ENCODE data around the gene ZNF22. TPM values are rescaled to one million over a fixed set of nuclear protein-coding genes. Genes with fewer than 3 reads are reported as not detected.

Gene ZNF22
- total RNA-seq, 1 experiment from 2014 or later: 29.9 TPM

GRCh38 chr10:44960482-44961229 is 40.1 kb upstream of the ZNF22 start:
- Histone ChIP-seq H3K27me3 (ENCODE audit: insufficient read depth, low read depth) (no peaks in the 10 kb centered on the region), H2AFZ (no peak overlapping the region), H3K4me2 (no peak overlapping the region; the same call in 1 of the 2 replicates), H4K20me1 (ENCODE audit: insufficient read depth) (no peaks in the 10 kb centered on the region), H3K9me2 (ENCODE audit: insufficient read depth) (no peaks in the 10 kb centered on the region), H3K36me3 (ENCODE audit: low read depth) (no peaks in the 10 kb centered on the region), H3K27ac (no peak overlapping the region), H3K79me2 (ENCODE audit: low read depth) (no peaks in the 10 kb centered on the region), H3F3A (ENCODE audit: insufficient read depth, low read depth) (peaks cover 22% of the 10 kb centered on the region; the same call in 1 of the 2 replicates), H3K9me3 (ENCODE audit: insufficient read depth, low read depth) (no peaks in the 10 kb centered on the region), H3K4me1 (replicated peaks; ENCODE audit: insufficient read depth) (peaks cover 22% of the 10 kb centered on the region), H3K4me3 (no peak overlapping the region)
- DNase-seq: no peak
- intact Hi-C loops (cut with micrococcal nuclease; ENCODE audit: unreplicated experiment): loop anchor here (5.0 kb wide), 1 partner anchor 42 kb away; the partner anchor contains the start of gene ZNF22
- POLR2A ChIA-PET (ENCODE audit: unreplicated experiment): no interaction called here
- no TSS peak for BruUV-seq (replicated peaks)
- CTCF ChIA-PET: no interaction called here
- TF ChIP-seq EZH2 (IDR thresholded peaks at IDR 0.05; ENCODE audit: low read depth): no peak
- TF ChIP-seq CTCF (conservative IDR thresholded peaks at IDR 0.05): no peak

- POLR2A ChIA-PET (ENCODE audit: unreplicated experiment): no interaction called here
- Histone ChIP-seq H2AFZ (no peak overlapping the region), H3K27me3 (ENCODE audit: insufficient read depth, low read depth) (no peaks in the 10 kb centered on the region), H3K4me2 (no peak overlapping the region), H3K4me1 (replicated peaks; ENCODE audit: insufficient read depth) (peaks cover 22% of the 10 kb centered on the region), H3K27ac (no peak overlapping the region), H3F3A (ENCODE audit: insufficient read depth, low read depth) (peaks cover 22% of the 10 kb centered on the region; the same call in 1 of the 2 replicates), H3K4me3 (no peak overlapping the region), H3K79me2 (ENCODE audit: low read depth) (no peaks in the 10 kb centered on the region), H3K36me3 (ENCODE audit: low read depth) (no peaks in the 10 kb centered on the region), H4K20me1 (ENCODE audit: insufficient read depth) (no peaks in the 10 kb centered on the region), H3K9me3 (ENCODE audit: insufficient read depth, low read depth) (no peaks in the 10 kb centered on the region), H3K9me2 (ENCODE audit: insufficient read depth) (no peaks in the 10 kb centered on the region)
- TF ChIP-seq EZH2 (IDR thresholded peaks at IDR 0.05; ENCODE audit: low read depth) (no peak), CTCF (conservative IDR thresholded peaks at IDR 0.05) (no peak)
- BruUV-seq (replicated peaks): no TSS peak
- DNase-seq: no peak
- CTCF ChIA-PET: no interaction called here
- intact Hi-C loops (cut with micrococcal nuclease; ENCODE audit: unreplicated experiment): loop anchor here (5.0 kb wide), 1 partner anchor 41 kb away; the partner anchor contains the start of gene ZNF22
Observed at GRCh38 chr10:44961230-44961571, 39.5 kb upstream of the ZNF22 start.

- intact Hi-C loops (cut with micrococcal nuclease; ENCODE audit: unreplicated experiment): loop anchor here (5.0 kb wide), 1 partner anchor 40 kb away; the partner anchor contains the start of gene ZNF22
- H3K27me3 ChIP-seq (ENCODE audit: insufficient read depth, low read depth): no peaks in the 10 kb centered on the region
- H3K9me2 ChIP-seq (ENCODE audit: insufficient read depth): no peaks in the 10 kb centered on the region
- no peak overlapping the region for H3K27ac ChIP-seq
- BruUV-seq (replicated peaks): no TSS peak
- no peak for DNase-seq
- no peaks in the 10 kb centered on the region for H3K9me3 ChIP-seq (ENCODE audit: insufficient read depth, low read depth)
- H3K4me3 ChIP-seq: no peak overlapping the region
- no peaks in the 10 kb centered on the region for H3K79me2 ChIP-seq (ENCODE audit: low read depth)
- CTCF ChIA-PET: no interaction called here
- no peaks in the 10 kb centered on the region for H3K36me3 ChIP-seq (ENCODE audit: low read depth)
- H4K20me1 ChIP-seq (ENCODE audit: insufficient read depth): no peaks in the 10 kb centered on the region
- H3F3A ChIP-seq (ENCODE audit: insufficient read depth, low read depth): peaks cover 22% of the 10 kb centered on the region; the same call in 1 of the 2 replicates
- peaks cover 22% of the 10 kb centered on the region for H3K4me1 ChIP-seq (replicated peaks; ENCODE audit: insufficient read depth)
- POLR2A ChIA-PET (ENCODE audit: unreplicated experiment): no interaction called here
- no peak overlapping the region for H3K4me2 ChIP-seq
- TF ChIP-seq CTCF (conservative IDR thresholded peaks at IDR 0.05): no peak
- TF ChIP-seq EZH2 (IDR thresholded peaks at IDR 0.05; ENCODE audit: low read depth): no peak
- H2AFZ ChIP-seq: no peak overlapping the region
Observed at GRCh38 chr10:44961931-44962750, 38.6 kb upstream of the ZNF22 start.

Measured in PC-9 (cell line).